GM18867 (cell line): Measurements from ENCODE around the gene PEX7.
"Not testable (repeated sequence)": the region's sequence is repeated elsewhere in the genome, so short reads cannot be mapped to it uniquely, and the experiment has no call there.

Experiments
- ATAC-seq: cut with Tn5 transposase; IDR thresholded peaks from one replicate; pipeline ENCODE4 v1.9.1; 2021; ENCODE audit warnings: mild to moderate bottlenecking, moderate library complexity; ENCODE audit not compliant: unreplicated experiment

Gene PEX7

GRCh38 chr6:136840276-136841001 is 18.0 kb downstream of the PEX7 start:
- ATAC-seq: no peak

- no peak for ATAC-seq
Observed at GRCh38 chr6:136843210-136843609, 20.8 kb downstream of the PEX7 start.

- ATAC-seq: no peak
Observed at GRCh38 chr6:136846046-136846445, 23.7 kb downstream of the PEX7 start.

GRCh38 chr6:136846477-136846876 is 24.1 kb downstream of the PEX7 start:
- ATAC-seq: not testable (repeated sequence)

GRCh38 chr6:136849979-136850563 is 27.7 kb downstream of the PEX7 start:
- ATAC-seq: not testable (repeated sequence)

GRCh38 chr6:136859430-136859829 is 37.0 kb downstream of the PEX7 start:
- no peak for ATAC-seq

GRCh38 chr6:136860043-136860442 is 37.7 kb downstream of the PEX7 start:
- no peak for ATAC-seq

- no peak for ATAC-seq
Observed at GRCh38 chr6:136862662-136863061, 40.3 kb downstream of the PEX7 start.

- ATAC-seq: no peak
Observed at GRCh38 chr6:136863752-136864151, 41.4 kb downstream of the PEX7 start.

GRCh38 chr6:136864676-136865075 is 42.3 kb downstream of the PEX7 start:
- no peak for ATAC-seq

GRCh38 chr6:136866872-136867416 is 44.6 kb downstream of the PEX7 start:
- no peak for ATAC-seq

GRCh38 chr6:136869451-136869850 is 47.1 kb downstream of the PEX7 start:
- no peak for ATAC-seq

- ATAC-seq: no peak
Observed at GRCh38 chr6:136873748-136874147, 51.4 kb downstream of the PEX7 start.

GRCh38 chr6:136876469-136876868 is 54.1 kb downstream of the PEX7 start:
- ATAC-seq: not testable (repeated sequence)

GRCh38 chr6:136880748-136881460 is 58.5 kb downstream of the PEX7 start:
- ATAC-seq: no peak

GRCh38 chr6:136886091-136886490 is 63.7 kb downstream of the PEX7 start:
- no peak for ATAC-seq

GRCh38 chr6:136887953-136888352 is 65.6 kb downstream of the PEX7 start:
- ATAC-seq: no peak

- ATAC-seq: no peak
Observed at GRCh38 chr6:136889271-136890193, 67.1 kb downstream of the PEX7 start.

- no peak for ATAC-seq
Observed at GRCh38 chr6:136890194-136890839, 67.9 kb downstream of the PEX7 start.

GRCh38 chr6:136890986-136891385 is 68.6 kb downstream of the PEX7 start:
- no peak for ATAC-seq
